Calu3 (cell line): ENCODE data around the gene SP9. TPM values are rescaled to one million over a fixed set of nuclear protein-coding genes. Genes with fewer than 3 reads are reported as not detected.

Source experiments
- BruUV-seq: library from RNA; stranded (reverse); fragments of 400-500 nt; replicated peaks from 2 replicates; lab custom pipeline; 2021; lab: Mats Ljungman, UMichigan
- CTCF ChIA-PET: fragments of 300-600 bp; sonication (Branson Sonifier 250); formaldehyde crosslinking; loops from one replicate; lab custom pipeline; 2022; ENCODE audit warnings: antibody characterized with exemption; lab: Charles Lee
- DNase-seq: peaks from one replicate; pipeline ENCODE4 v3.0.0; 2022
- H3K27ac Mint-ChIP-seq: one replicate; pipeline ENCODE4 v1.8.0; 2022; ENCODE audit warnings: mixed read lengths; ENCODE audit not compliant: unreplicated experiment
- H3K27me3 Mint-ChIP-seq: one replicate; pipeline ENCODE4 v1.8.0; 2022; ENCODE audit warnings: mixed read lengths; ENCODE audit not compliant: unreplicated experiment
- H3K36me3 Mint-ChIP-seq: one replicate; pipeline ENCODE4 v1.8.0; 2022; ENCODE audit warnings: mild to moderate bottlenecking, moderate library complexity, mixed read lengths; ENCODE audit not compliant: insufficient read depth, unreplicated experiment
- H3K4me1 Mint-ChIP-seq: one replicate; pipeline ENCODE4 v1.8.0; 2022; ENCODE audit warnings: mild to moderate bottlenecking, low read depth, mixed read lengths; ENCODE audit not compliant: unreplicated experiment
- H3K4me3 Mint-ChIP-seq: one replicate; pipeline ENCODE4 v1.8.0; 2022; ENCODE audit warnings: mild to moderate bottlenecking, low read depth, moderate library complexity, mixed read lengths; ENCODE audit not compliant: unreplicated experiment
- H3K9me3 Mint-ChIP-seq: one replicate; pipeline ENCODE4 v1.8.0; 2022; ENCODE audit warnings: low read depth, mixed read lengths; ENCODE audit not compliant: unreplicated experiment
- CTCF ChIP-seq: fragments of 200-600 bp; IDR thresholded peaks from one replicate; pipeline ENCODE4 v1.8.0; 2022; ENCODE audit warnings: antibody characterized with exemption; ENCODE audit not compliant: unreplicated experiment
- intact Hi-C: fragments of 100-400 bp; cut with micrococcal nuclease; formaldehyde crosslinking; loops from one replicate; pipeline ENCODE4 v1.10.0; 2022; ENCODE audit not compliant: unreplicated experiment
- total RNA-seq: library from RNA; stranded (reverse); gene quantifications from 2 replicates; pipeline ENCODE4 v1.2.3, GENCODE V29; 2022

SP9 gene
- total RNA-seq, 1 experiment from 2014 or later, result not detected

- Mint-ChIP-seq H3K9me3 (no peaks in the 10 kb centered on the region), H3K4me1 (peaks cover 15% of the 10 kb centered on the region), H3K36me3 (peaks cover 7% of the 10 kb centered on the region), H3K4me3 (peak overlapping the region; percentile 62), H3K27ac (no peak overlapping the region), H3K27me3 (peaks cover 81% of the 10 kb centered on the region)
- no peak for DNase-seq
- intact Hi-C loops, result loop anchor here (1.0 to 10.0 kb wide), 5 partner anchors 182 to 768 kb away; no protein-coding TSS in a partner anchor
- no peak for TF ChIP-seq CTCF
- BruUV-seq, result no TSS peak
- CTCF ChIA-PET, result interaction anchor here (0.7 to 1.3 kb wide), 11 partner anchors 9 to 938 kb away, joined by 3 to 34 read pairs (median 5); partner anchors contain the start of gene OLA1
Observed at GRCh38 chr2:174340400-174341292, 5.9 kb downstream of the SP9 start.

- H3K27me3 Mint-ChIP-seq, result peaks cover 73% of the 10 kb centered on the region
- no peaks in the 10 kb centered on the region for H3K9me3 Mint-ChIP-seq
- peak; percentile 89 for DNase-seq
- H3K27ac Mint-ChIP-seq, result no peak overlapping the region
- CTCF ChIA-PET, result interaction anchor here (0.6 to 1.3 kb wide), 14 partner anchors 10 to 938 kb away, joined by 3 to 34 read pairs (median 4); partner anchors contain the start of gene OLA1
- TF ChIP-seq CTCF, result peak; percentile 94
- intact Hi-C loops, result loop anchor here (1.0 to 10.0 kb wide), 5 partner anchors 183 to 769 kb away; no protein-coding TSS in a partner anchor
- peaks cover 6% of the 10 kb centered on the region for H3K36me3 Mint-ChIP-seq
- H3K4me1 Mint-ChIP-seq, result peaks cover 14% of the 10 kb centered on the region
- no TSS peak for BruUV-seq
- peak overlapping the region; percentile 62 for H3K4me3 Mint-ChIP-seq
Observed at GRCh38 chr2:174341293-174341994, 6.7 kb downstream of the SP9 start.

- H3K27ac Mint-ChIP-seq, result no peak overlapping the region
- peaks cover 66% of the 10 kb centered on the region for H3K27me3 Mint-ChIP-seq
- H3K4me3 Mint-ChIP-seq, result peak overlapping the region; percentile 62
- H3K9me3 Mint-ChIP-seq, result no peaks in the 10 kb centered on the region
- intact Hi-C loops, result loop anchor here (1.0 to 10.0 kb wide), 5 partner anchors 184 to 770 kb away; no protein-coding TSS in a partner anchor
- CTCF ChIA-PET, result interaction anchor here (0.6 to 1.3 kb wide), 6 partner anchors 93 to 939 kb away, joined by 3 to 34 read pairs (median 4); partner anchors contain the start of gene OLA1
- peaks cover 14% of the 10 kb centered on the region for H3K4me1 Mint-ChIP-seq
- no peak for DNase-seq
- peaks cover 6% of the 10 kb centered on the region for H3K36me3 Mint-ChIP-seq
- BruUV-seq, result no TSS peak
- TF ChIP-seq CTCF, result no peak
Observed at GRCh38 chr2:174341995-174342685, 7.4 kb downstream of the SP9 start.
